WTC11 (cell line): Measurements from ENCODE around the gene BCKDHA. TPM values are rescaled to one million over a fixed set of nuclear protein-coding genes. Genes with fewer than 3 reads are reported as not detected.

Experiments used
- ATAC-seq: fragments of 200-7000 bp; cut with Tn5 transposase; 2 replicates; pipeline ENCODE4 v1.10.0; 2021; ENCODE audit warnings: mild to moderate bottlenecking, moderate library complexity
- CTCF ChIA-PET: fragments of 300-600 bp; sonication (Branson Sonifier 250); formaldehyde crosslinking; loops from one replicate; lab custom pipeline; 2021; ENCODE audit warnings: antibody characterized with exemption; lab: Charles Lee
- POLR2A ChIA-PET: fragments of 350-600 bp; sonication (Branson Sonifier 250); formaldehyde crosslinking; loops from one replicate; lab custom pipeline; 2021; ENCODE audit warnings: antibody characterized with exemption; lab: Charles Lee
- DNase-seq: peaks from one replicate; pipeline ENCODE4 v3.0.0; 2021; ENCODE audit warnings: low spot score
- H3K27ac Mint-ChIP-seq: 2 replicates; pipeline ENCODE4 v1.8.0; 2021; ENCODE audit warnings: mixed read lengths
- H3K27me3 Mint-ChIP-seq: 2 replicates; pipeline ENCODE4 v1.8.0; 2021; ENCODE audit warnings: low read depth, mild to moderate bottlenecking, moderate library complexity, mixed read lengths
- H3K36me3 Mint-ChIP-seq: 2 replicates; pipeline ENCODE4 v1.8.0; 2021; ENCODE audit warnings: mixed read lengths
- H3K4me1 Mint-ChIP-seq: 2 replicates; pipeline ENCODE4 v1.8.0; 2022; ENCODE audit warnings: mixed read lengths
- H3K4me3 Mint-ChIP-seq: 2 replicates; pipeline ENCODE4 v1.8.0; 2021; ENCODE audit warnings: mild to moderate bottlenecking, moderate library complexity, mixed read lengths
- H3K9me3 Mint-ChIP-seq: 2 replicates; pipeline ENCODE4 v1.8.0; 2021; ENCODE audit warnings: mixed read lengths
- CDX4 ChIP-seq: fragments of 250-450 bp; sonication (Bioruptor Pico); IDR thresholded peaks from 2 replicates; pipeline ENCODE4 v1.9.0; 2021; ENCODE audit warnings: moderate library complexity, mild to moderate bottlenecking, inconsistent platforms, borderline replicate concordance
- E2F5 ChIP-seq: sonication (generic); formaldehyde crosslinking; IDR thresholded peaks from 2 replicates; pipeline ENCODE4 v1.8.1; 2022; ENCODE audit warnings: mild to moderate bottlenecking, moderate library complexity, missing genetic modification reagents
- ERG ChIP-seq: fragments of 250-450 bp; sonication (Bioruptor Pico); IDR thresholded peaks from 2 replicates; pipeline ENCODE4 v1.8.0; 2021; ENCODE audit warnings: mild to moderate bottlenecking
- ESRRA ChIP-seq: sonication (generic); formaldehyde crosslinking; IDR thresholded peaks from 2 replicates; pipeline ENCODE4 v1.8.1; 2022; ENCODE audit warnings: mild to moderate bottlenecking, missing genetic modification reagents, borderline replicate concordance
- FOXP1 ChIP-seq: sonication (generic); formaldehyde crosslinking; IDR thresholded peaks from 2 replicates; pipeline ENCODE4 v1.8.0; 2022; ENCODE audit warnings: missing genetic modification reagents, mild to moderate bottlenecking, moderate library complexity, borderline replicate concordance
- IRF1 ChIP-seq: sonication (generic); formaldehyde crosslinking; IDR thresholded peaks from 2 replicates; pipeline ENCODE4 v1.8.0; 2023; ENCODE audit warnings: missing genetic modification reagents
- IRF2 ChIP-seq: sonication (generic); formaldehyde crosslinking; IDR thresholded peaks from 2 replicates; pipeline ENCODE4 v1.8.0; 2022; ENCODE audit warnings: low read depth, missing genetic modification reagents, borderline replicate concordance
- JUN ChIP-seq: sonication (generic); formaldehyde crosslinking; IDR thresholded peaks from 2 replicates; pipeline ENCODE4 v1.8.0; 2023; ENCODE audit warnings: mild to moderate bottlenecking, missing genetic modification reagents
- MXD4 ChIP-seq: fragments of 250-450 bp; sonication (Bioruptor Pico); IDR thresholded peaks from 2 replicates; pipeline ENCODE4 v1.8.0; 2021; ENCODE audit warnings: mild to moderate bottlenecking, moderate library complexity, borderline replicate concordance
- NFE2L1 ChIP-seq: sonication (generic); formaldehyde crosslinking; IDR thresholded peaks from 2 replicates; pipeline ENCODE4 v1.8.1; 2023; ENCODE audit warnings: missing genetic modification reagents
- NR1H2 ChIP-seq: sonication (generic); formaldehyde crosslinking; IDR thresholded peaks from 2 replicates; pipeline ENCODE4 v1.9.0; 2021; ENCODE audit warnings: mild to moderate bottlenecking, moderate library complexity, missing genetic modification reagents
- NR2C2 ChIP-seq: sonication (generic); formaldehyde crosslinking; IDR thresholded peaks from 2 replicates; pipeline ENCODE4 v1.8.0; 2022; ENCODE audit warnings: mild to moderate bottlenecking, missing genetic modification reagents
- PRRX2 ChIP-seq: fragments of 250-450 bp; sonication (Bioruptor Pico); IDR thresholded peaks from 2 replicates; pipeline ENCODE4 v1.8.0; 2021; ENCODE audit warnings: mild to moderate bottlenecking
- TEAD1 ChIP-seq: sonication (generic); formaldehyde crosslinking; IDR thresholded peaks from 2 replicates; pipeline ENCODE4 v1.8.0; 2022; ENCODE audit warnings: mild to moderate bottlenecking, missing genetic modification reagents
- TP53 ChIP-seq: sonication (generic); formaldehyde crosslinking; IDR thresholded peaks from 2 replicates; pipeline ENCODE4 v1.8.1; 2023; ENCODE audit warnings: mild to moderate bottlenecking, missing genetic modification reagents
- ZNF263 ChIP-seq: sonication (generic); formaldehyde crosslinking; IDR thresholded peaks from 2 replicates; pipeline ENCODE4 v1.8.1; 2022; ENCODE audit warnings: low read depth, mild to moderate bottlenecking, moderate library complexity, missing genetic modification reagents
- ZNF425 ChIP-seq: fragments of 250-450 bp; sonication (Bioruptor Pico); conservative IDR thresholded peaks from 2 replicates; pipeline ENCODE4 v1.9.0; 2021; ENCODE audit warnings: mild to moderate bottlenecking
- ZSCAN18 ChIP-seq: fragments of 250-450 bp; sonication (Bioruptor Pico); IDR thresholded peaks from 2 replicates; pipeline ENCODE4 v2.1.2; 2022; ENCODE audit warnings: mild to moderate bottlenecking, moderate library complexity
- total RNA-seq: library from RNA; stranded (reverse); gene quantifications from 3 replicates; pipeline ENCODE4 v1.2.3, GENCODE V29; 2021

BCKDHA gene
- total RNA-seq, 1 experiment from 2014 or later = 18.8 TPM

GRCh38 chr19:41441321-41441945 lies 43.8 kb downstream of the BCKDHA start:
- Mint-ChIP-seq H3K9me3 (no peaks in the 10 kb centered on the region), H3K27ac (no peak overlapping the region), H3K36me3 (peaks cover 7% of the 10 kb centered on the region; the same call in 1 of the 2 replicates), H3K4me1 (peaks cover 13% of the 10 kb centered on the region), H3K27me3 (peaks cover 23% of the 10 kb centered on the region), H3K4me3 (no peak overlapping the region)
- ATAC-seq (no peak), DNase-seq (no peak)
- TF ChIP-seq PRRX2 (CRISPR knock-in tag) (no peak), ZSCAN18 (CRISPR knock-in tag) (no peak), ZNF263 (no peak), JUN (CRISPR knock-in tag) (no peak), TP53 (no peak), ESRRA (CRISPR knock-in tag) (no peak), NFE2L1 (CRISPR knock-in tag) (no peak), FOXP1 (CRISPR knock-in tag) (no peak), IRF1 (no peak), TEAD1 (CRISPR knock-in tag) (no peak), ZNF425 (no peak)
- ChIA-PET CTCF (interaction anchor here (2.6 to 3.7 kb wide), 2 partner anchors 8 to 123 kb away, joined by 71 to 73 read pairs; no protein-coding TSS in a partner anchor), POLR2A (no interaction called here)

- ATAC-seq (no peak), DNase-seq (no peak)
- Mint-ChIP-seq H3K4me1 (peaks cover 13% of the 10 kb centered on the region), H3K4me3 (no peak within 1 kb of the TSS), H3K27ac (no peak within 1 kb of the TSS), H3K27me3 (peaks cover 36% of the 10 kb centered on the region), H3K9me3 (no peaks in the 10 kb centered on the region), H3K36me3 (peaks cover 1% of the 10 kb centered on the region; the same call in 1 of the 2 replicates)
- ChIA-PET CTCF (interaction anchor here (1.2 to 1.7 kb wide), 4 partner anchors 121 to 264 kb away, joined by 3 to 7 read pairs (median 5); no protein-coding TSS in a partner anchor), POLR2A (no interaction called here)
- no peak for TF ChIP-seq E2F5 (CRISPR knock-in tag)
- TF ChIP-seq MXD4 (CRISPR knock-in tag) = no peak
- no peak for TF ChIP-seq ERG (CRISPR knock-in tag)
- TF ChIP-seq IRF2 (CRISPR knock-in tag) = no peak
- TF ChIP-seq NR1H2 (CRISPR knock-in tag) = no peak
- no peak for TF ChIP-seq NR2C2 (CRISPR knock-in tag)
- TF ChIP-seq CDX4 (CRISPR knock-in tag) = no peak
Observed at GRCh38 chr19:41442473-41443355, 45.1 kb downstream of the BCKDHA start, which contains the start of gene ERICH4. Gene ERICH4, plus strand, starts transcription at chr19:41443156. Its CDS starts 14 bp downstream, at chr19:41443170.
